ENCODE results near the gene TUBB6.

The TUBB6 gene

GRCh38 chr18:12314591-12315305 is 6.7 kb downstream of the TUBB6 start:
- DNase-seq (ENCODE audit: low read depth, low spot score): no peak

GRCh38 chr18:12315490-12315889 is 7.4 kb downstream of the TUBB6 start:
- no peak for DNase-seq (ENCODE audit: low read depth, low spot score)

- no peak for DNase-seq (ENCODE audit: low read depth, low spot score)
Observed at GRCh38 chr18:12315911-12316310, 7.9 kb downstream of the TUBB6 start.

- DNase-seq (ENCODE audit: low read depth, low spot score): no peak
Observed at GRCh38 chr18:12317664-12318333, 9.8 kb downstream of the TUBB6 start.

GRCh38 chr18:12318334-12318697 is 10.3 kb downstream of the TUBB6 start:
- DNase-seq (ENCODE audit: low read depth, low spot score): no peak

- no peak for DNase-seq (ENCODE audit: low read depth, low spot score)
Observed at GRCh38 chr18:12318857-12319256, 10.8 kb downstream of the TUBB6 start.

- no peak for DNase-seq (ENCODE audit: low read depth, low spot score)
Observed at GRCh38 chr18:12321333-12321732, 13.3 kb downstream of the TUBB6 start.

- DNase-seq (ENCODE audit: low read depth, low spot score): no peak
Observed at GRCh38 chr18:12324991-12325725, 17.1 kb downstream of the TUBB6 start.

- DNase-seq (ENCODE audit: low read depth, low spot score): no peak
Observed at GRCh38 chr18:12325726-12326245, 17.7 kb downstream of the TUBB6 start.

- DNase-seq (ENCODE audit: low read depth, low spot score): no peak
Observed at GRCh38 chr18:12326711-12327460, 18.8 kb downstream of the TUBB6 start.

- DNase-seq (ENCODE audit: low read depth, low spot score): peak; percentile 67
Observed at GRCh38 chr18:12327510-12328178, 19.6 kb downstream of the TUBB6 start.

GRCh38 chr18:12328179-12328823 is 20.3 kb downstream of the TUBB6 start:
- no peak for DNase-seq (ENCODE audit: low read depth, low spot score)

- no peak for DNase-seq (ENCODE audit: low read depth, low spot score)
Observed at GRCh38 chr18:12329125-12329698, 21.2 kb downstream of the TUBB6 start.

GRCh38 chr18:12330766-12331165 is 22.7 kb downstream of the TUBB6 start:
- DNase-seq (ENCODE audit: low read depth, low spot score): no peak

GRCh38 chr18:12333506-12334290 is 25.7 kb downstream of the TUBB6 start:
- DNase-seq (ENCODE audit: low read depth, low spot score): no peak

- DNase-seq (ENCODE audit: low read depth, low spot score): no peak
Observed at GRCh38 chr18:12334366-12334808, 26.3 kb downstream of the TUBB6 start.

GRCh38 chr18:12334863-12335262 is 26.8 kb downstream of the TUBB6 start:
- no peak for DNase-seq (ENCODE audit: low read depth, low spot score)

- DNase-seq (ENCODE audit: low read depth, low spot score): no peak
Observed at GRCh38 chr18:12335503-12335902, 27.5 kb downstream of the TUBB6 start.

GRCh38 chr18:12336171-12336613 is 28.2 kb downstream of the TUBB6 start:
- peak; percentile 78 for DNase-seq (ENCODE audit: low read depth, low spot score)

All from iPS DF 19.7 (cell line).